Measurements from ENCODE around the gene EPHA4.
A peak's percentile ranks its signal among the peaks of the same experiment; 100 is the strongest.

EPHA4 gene

DNA sequence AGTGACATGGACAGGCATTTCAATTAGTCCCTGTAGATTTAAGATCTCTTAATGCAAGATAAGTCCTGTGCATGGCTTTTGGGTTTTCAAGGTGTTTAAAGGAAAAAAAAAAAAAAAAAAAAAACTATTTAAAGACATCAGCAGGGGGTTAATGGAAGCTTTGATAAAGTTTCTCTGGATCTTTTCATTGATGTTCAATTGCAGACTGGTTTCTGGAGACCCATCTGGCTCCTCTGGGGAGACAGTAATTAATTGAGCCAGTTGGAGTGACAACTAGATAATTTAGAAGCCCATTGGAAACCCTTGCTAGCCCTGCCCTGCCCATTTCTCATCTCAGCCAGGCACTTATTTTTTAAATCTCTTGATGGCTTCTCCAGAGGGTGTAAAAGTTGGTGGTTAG lies 98.7 kb downstream of the EPHA4 start:
- no peak for DNase-seq (ENCODE audit: low read depth)

DNA sequence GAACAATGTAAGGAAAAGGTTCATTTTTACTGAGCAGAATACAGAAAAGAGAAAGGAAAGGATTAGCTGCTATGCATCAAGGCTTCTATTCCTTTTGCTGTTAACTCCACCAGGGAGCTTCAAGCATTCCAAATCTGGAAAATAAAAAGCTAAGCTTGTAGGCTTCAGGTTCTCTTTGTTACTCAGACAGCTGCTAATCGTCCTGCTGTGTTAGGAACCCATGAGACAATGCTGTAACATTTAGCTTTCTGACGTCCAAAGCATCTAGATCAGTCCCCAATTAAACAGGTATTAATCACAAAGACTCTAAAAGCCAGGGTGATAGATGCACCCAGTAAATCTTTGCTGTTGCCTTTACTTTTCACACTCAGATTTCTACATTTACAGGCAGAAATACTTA lies 103.8 kb downstream of the EPHA4 start:
- DNase-seq (ENCODE audit: low read depth), result no peak

GRCh38 chr2:221467610-221468009 lies 104.5 kb downstream of the EPHA4 start:
- peak; percentile 65 for DNase-seq (ENCODE audit: low read depth)

DNA sequence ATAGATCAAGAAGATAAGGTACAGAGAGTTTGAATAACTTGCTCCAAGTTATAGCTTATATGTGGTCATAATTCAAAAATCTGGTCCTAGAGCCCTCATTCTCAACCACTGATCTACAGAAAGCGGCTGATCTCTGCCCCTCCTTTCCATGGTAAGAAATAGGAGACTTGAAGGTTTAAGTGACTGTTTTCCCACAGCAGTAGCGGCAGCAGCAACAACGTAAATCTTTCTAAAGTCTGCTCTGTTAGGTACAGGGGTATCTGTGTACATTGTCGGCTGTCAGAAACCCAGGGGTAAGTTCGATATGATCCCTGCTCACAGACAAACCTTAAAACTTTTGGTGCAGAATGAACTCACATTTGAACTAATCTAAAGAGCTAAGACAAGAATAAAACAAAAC lies 105.4 kb downstream of the EPHA4 start:
- no peak for DNase-seq (ENCODE audit: low read depth)

GRCh38 chr2:221465776-221466175 lies 106.3 kb downstream of the EPHA4 start:
- DNase-seq (ENCODE audit: low read depth), result no peak

DNA sequence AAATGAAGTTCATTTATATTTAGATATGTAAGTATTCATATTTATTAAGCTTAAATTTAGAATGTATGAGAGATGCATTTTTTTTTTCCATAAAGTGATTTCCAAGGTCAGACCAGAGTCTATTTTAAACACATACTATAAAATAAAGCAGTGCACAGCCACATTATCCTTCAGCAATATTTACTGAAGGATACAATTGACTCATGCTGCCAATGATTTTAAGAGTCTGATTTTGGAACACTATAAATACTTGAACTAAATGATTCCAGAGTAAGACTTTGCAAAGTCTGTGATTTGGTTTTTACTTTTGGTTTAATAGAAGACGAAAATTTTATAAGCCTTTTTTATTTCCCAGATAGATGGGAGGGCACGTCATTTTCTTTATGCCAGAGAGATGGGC lies 107.1 kb downstream of the EPHA4 start:
- no peak for DNase-seq (ENCODE audit: low read depth)

GRCh38 chr2:221463241-221463896 lies 108.7 kb downstream of the EPHA4 start:
- DNase-seq (ENCODE audit: low read depth), result no peak

GRCh38 chr2:221461901-221462300 lies 110.2 kb downstream of the EPHA4 start:
- DNase-seq (ENCODE audit: low read depth), result no peak

DNA sequence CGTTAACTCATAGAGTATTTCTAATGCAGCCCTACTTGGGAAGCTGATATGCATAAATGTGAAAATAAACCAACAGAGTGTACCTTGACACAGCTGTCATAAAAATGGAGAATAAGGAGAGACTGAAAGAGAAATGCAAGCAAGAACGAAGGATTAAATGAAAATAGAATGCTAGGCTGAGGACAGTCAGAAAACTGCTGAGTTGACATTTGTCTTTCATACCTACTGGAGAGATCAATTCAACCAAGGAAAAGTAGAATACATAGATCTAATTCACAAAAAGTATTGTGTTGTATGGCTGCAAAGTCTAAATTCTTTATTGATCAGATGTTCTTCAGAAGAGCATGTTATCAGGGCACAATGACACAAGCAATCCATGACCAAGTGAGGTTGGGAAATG lies 112.0 kb downstream of the EPHA4 start:
- no peak for DNase-seq (ENCODE audit: low read depth)

GRCh38 chr2:221458578-221458977 lies 113.5 kb downstream of the EPHA4 start:
- DNase-seq (ENCODE audit: low read depth), result no peak

- no peak for DNase-seq (ENCODE audit: low read depth)
These were observed 116.9 kb downstream of the EPHA4 start for GRCh38 chr2:221455214-221455613.

DNA sequence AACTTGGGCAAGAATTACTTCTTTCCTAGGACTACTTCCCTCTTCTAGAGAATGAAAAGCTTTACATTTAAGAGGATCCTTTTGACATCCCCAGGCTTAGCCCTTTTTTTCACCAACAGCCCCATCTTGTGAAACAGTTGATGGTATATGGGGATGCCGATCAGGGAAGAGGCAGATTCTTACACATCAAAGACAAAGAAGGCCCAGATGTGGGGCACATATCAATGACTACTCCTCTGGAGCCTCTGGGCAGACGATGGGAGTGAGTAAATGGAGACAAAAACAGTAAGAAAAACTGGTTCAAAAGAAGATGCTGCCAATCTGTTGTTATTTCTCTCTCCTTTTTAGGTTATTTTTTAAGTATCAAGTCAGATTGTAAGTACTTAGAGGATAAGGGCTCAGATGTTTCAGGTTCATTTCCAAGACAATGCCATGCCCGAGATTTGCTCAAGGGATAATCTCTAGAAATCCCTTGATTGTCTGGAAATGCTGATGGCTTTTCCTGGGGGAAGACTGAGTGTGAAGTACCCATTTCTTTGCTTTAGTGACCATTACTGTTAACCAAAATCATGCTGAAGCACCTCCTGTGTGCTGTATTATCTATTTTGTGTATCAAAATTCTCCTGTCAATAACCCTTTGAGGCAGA lies 117.5 kb downstream of the EPHA4 start:
- DNase-seq (ENCODE audit: low read depth), result no peak

DNA sequence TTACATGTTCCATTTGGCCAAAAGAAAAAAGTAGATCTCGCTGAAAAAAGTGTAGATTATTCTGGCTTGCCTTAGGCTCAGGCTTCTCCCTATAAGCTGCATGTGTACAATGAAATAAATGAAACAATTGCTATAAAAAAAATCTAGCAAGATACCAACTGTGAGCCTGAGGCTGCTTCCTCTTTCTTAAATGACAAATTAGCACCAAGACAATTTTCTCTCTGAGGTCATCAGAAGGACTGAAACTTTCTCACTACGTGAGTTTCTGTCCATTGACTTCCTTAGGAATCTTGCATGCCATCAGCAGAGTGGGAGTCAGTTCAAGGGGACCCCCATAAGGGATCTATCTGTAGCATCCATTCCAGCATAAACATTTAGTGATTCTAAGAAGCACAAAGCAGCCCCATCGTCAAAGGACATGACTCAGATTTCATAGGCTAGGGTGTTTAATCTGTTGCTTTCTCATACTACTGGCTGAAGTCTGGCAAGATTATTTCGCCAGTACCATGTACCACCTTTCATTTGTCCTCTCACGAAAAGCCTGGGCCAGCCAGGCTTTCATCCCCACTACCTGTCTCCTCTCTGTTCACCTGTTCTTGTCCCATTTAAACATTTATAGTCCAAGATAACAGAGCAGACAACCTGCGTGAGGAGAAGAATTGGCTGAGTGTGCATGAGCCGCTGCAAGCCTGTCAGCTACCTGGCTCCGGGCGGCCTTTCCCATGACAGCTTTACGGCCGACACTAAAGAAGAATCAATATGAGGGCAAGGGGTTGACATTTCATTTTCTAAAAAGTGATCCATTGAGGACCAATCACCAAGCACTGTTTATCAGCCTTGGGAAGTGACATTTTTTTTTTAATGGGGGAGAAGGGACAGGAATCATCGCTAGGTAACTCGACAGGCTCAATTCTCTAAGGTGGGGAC lies 120.0 kb downstream of the EPHA4 start:
- DNase-seq (ENCODE audit: low read depth), result no peak

DNA sequence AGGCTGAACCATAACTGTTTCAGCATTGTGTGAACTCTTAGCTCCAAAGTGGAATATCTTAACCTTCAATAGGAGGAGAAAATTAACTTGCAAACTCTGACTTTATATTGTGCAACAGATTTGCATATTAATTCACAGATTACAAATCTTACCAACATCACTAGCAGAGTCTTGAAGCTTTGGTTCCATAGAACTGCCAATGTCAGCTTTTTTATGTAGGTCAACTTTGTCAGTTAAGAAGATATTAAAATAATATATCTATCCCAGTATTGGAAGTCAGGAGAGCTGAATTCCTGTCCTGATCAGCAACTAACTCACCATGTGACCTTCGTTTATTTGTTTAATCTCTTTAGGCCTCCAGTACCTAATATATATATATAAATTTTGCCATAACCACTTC lies 121.8 kb downstream of the EPHA4 start:
- no peak for DNase-seq (ENCODE audit: low read depth)

GRCh38 chr2:221449406-221449805 lies 122.7 kb downstream of the EPHA4 start:
- no peak for DNase-seq (ENCODE audit: low read depth)

DNA sequence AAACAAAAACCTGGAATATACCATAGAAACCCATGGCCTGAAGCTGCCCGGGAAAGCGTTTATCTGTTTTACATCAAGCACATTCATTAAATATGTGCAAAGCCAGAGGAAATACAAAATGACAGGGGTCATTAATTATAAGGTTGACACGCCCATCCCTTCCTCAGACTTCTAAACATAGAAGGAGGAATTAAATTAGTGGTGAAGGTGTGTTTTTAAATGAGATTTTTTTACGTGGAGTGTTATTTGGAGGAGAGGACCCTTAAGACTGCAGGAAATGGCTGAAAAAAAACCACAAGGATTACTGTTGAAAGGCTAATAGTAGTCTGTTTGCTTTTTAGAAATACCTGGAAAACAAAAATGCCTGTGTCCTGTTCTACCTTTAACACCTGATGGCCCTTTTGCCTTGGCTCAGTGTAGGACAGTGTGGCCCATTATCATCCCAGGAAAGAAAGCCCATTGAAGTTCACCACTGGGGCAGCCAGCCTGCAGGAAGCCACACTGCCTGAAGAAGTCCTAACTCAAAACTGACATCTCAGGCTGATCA lies 123.2 kb downstream of the EPHA4 start:
- DNase-seq (ENCODE audit: low read depth), result no peak

- DNase-seq (ENCODE audit: low read depth), result no peak
These were observed 123.9 kb downstream of the EPHA4 start for GRCh38 chr2:221448057-221448843.

DNA sequence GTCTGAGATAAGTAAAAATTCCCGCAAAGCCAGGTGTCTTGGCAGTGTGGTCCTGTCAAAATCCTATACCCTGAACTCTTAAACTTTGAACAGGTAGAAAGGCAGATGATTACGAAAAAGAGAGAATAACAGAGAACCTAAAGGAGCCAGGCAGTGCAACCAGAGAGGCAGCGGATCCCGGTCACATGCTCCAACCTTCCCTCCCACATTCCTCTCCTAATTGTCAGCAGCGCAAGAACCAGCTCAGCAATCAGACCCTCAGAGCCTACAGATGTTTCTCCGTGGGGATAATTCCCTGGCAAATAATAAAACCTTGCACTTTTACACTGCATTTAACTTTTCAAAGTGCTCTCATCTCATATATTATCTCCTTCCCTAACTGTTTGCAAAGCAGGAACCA lies 124.8 kb downstream of the EPHA4 start:
- DNase-seq (ENCODE audit: low read depth), result no peak

DNA sequence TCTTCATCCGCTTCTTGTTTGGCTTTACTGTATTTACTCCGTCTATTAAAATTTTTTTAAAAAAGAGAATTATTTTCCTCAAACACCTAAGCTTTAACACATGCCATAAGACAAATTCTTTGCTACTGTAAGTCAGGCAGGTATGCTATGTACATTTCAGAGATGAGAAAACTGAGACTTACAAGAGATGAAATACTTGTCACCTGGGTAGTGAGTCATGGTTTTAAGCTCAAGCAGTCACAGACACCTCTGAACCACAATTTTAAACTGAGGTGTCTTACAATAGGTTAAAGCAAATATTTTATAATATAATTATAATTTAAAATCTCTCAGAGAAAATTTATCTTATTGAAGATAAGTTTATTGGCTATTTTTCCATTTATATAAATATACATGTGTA lies 126.0 kb downstream of the EPHA4 start:
- no peak for DNase-seq (ENCODE audit: low read depth)

- DNase-seq (ENCODE audit: low read depth), result no peak
These were observed 128.0 kb downstream of the EPHA4 start for GRCh38 chr2:221444106-221444505.

DNA sequence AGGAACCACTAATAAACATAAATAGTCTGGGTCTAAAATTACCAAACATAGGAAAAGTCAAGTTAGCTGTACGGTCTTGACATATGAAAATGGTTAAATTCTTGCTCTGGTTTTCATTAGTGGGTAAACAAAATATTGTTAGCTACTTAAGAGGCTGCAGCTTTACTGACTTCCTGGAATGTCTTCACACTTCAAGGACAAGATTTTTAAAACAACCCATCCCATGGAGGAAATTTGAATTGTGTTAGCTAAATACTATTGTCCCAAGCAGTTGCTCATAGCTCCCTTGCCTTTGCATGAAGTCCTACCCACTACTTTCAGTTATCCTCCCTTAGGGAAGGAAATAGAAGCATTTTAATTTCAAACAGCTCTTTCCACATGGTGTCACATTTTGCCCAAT lies 128.5 kb downstream of the EPHA4 start:
- peak; percentile 30 for DNase-seq (ENCODE audit: low read depth)

DNA sequence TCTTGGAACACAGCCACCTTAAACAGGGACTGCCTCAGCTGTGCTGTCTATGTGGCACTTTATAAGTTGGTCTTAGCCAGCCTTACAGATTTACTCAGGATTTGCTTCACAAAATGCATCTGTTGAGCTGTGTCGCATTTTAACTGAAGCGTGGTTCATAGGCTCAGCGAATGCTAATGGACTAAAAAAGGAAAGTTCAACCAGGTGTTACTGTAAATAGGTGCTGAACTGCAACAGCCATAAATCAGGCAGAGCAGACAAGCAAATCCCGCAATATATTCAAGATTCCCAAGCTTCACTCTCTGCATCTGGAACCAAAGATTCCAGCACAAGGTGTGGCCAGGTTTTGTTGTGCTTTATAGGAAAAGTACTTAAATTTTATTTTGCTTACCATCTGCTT lies 130.0 kb downstream of the EPHA4 start:
- no peak for DNase-seq (ENCODE audit: low read depth)

All from fibroblast of the conjunctiva (primary cell).